Karpas-422 (cell line): Measurements from ENCODE around the gene DGLUCY. TPM values are rescaled to one million over a fixed set of nuclear protein-coding genes. Genes with fewer than 3 reads are reported as not detected.
"Not testable (repeated sequence)": the region's sequence is repeated elsewhere in the genome, so short reads cannot be mapped to it uniquely, and the experiment has no call there.

Experiments used
- DNase-seq: peaks from one replicate; pipeline ENCODE4 v3.0.0-alpha.2; 2015
- H2AFZ ChIP-seq: fragments of 200-600 bp; sonication (generic); 2 replicates; pipeline ENCODE4 v1.6.1; 2014; ENCODE audit warnings: antibody characterized with exemption, low read length, mixed read lengths
- H3K27ac ChIP-seq: fragments of 200-600 bp; sonication (generic); 2 replicates; pipeline ENCODE4 v1.5.1; 2014; ENCODE audit warnings: mild to moderate bottlenecking, low read length, moderate library complexity
- H3K27me3 ChIP-seq: fragments of 200-600 bp; sonication (generic); 2 replicates; pipeline ENCODE4 v1.6.1; 2014; ENCODE audit warnings: low read length, mixed read lengths
- H3K36me3 ChIP-seq: fragments of 200-600 bp; sonication (generic); 2 replicates; pipeline ENCODE4 v1.6.1; 2014; ENCODE audit warnings: low read length, mixed read lengths; ENCODE audit not compliant: insufficient read depth
- H3K4me1 ChIP-seq: fragments of 200-600 bp; sonication (generic); 2 replicates; pipeline ENCODE4 v1.6.1; 2014; ENCODE audit warnings: mild to moderate bottlenecking, low read length, mixed read lengths
- H3K4me2 ChIP-seq: fragments of 200-600 bp; sonication (generic); 2 replicates; pipeline ENCODE4 v1.6.1; 2014; ENCODE audit warnings: low read length, low read depth, mild to moderate bottlenecking; ENCODE audit not compliant: poor library complexity, severe bottlenecking
- H3K4me3 ChIP-seq: fragments of 200-600 bp; sonication (generic); 2 replicates; pipeline ENCODE4 v1.5.1; 2014; ENCODE audit warnings: mild to moderate bottlenecking, antibody characterized with exemption, low read length, mixed read lengths
- H3K79me2 ChIP-seq: fragments of 200-600 bp; sonication (generic); 2 replicates; pipeline ENCODE4 v1.6.1; 2014; ENCODE audit warnings: mild to moderate bottlenecking, low read length, mixed read lengths
- H3K9ac ChIP-seq: fragments of 200-600 bp; sonication (generic); 2 replicates; pipeline ENCODE4 v1.6.0; 2014; ENCODE audit warnings: low read length
- H3K9me2 ChIP-seq: fragments of 200-600 bp; sonication (generic), shearing (Covaris generic); replicated peaks from 2 replicates; pipeline ENCODE4 v1.6.0; 2014; ENCODE audit warnings: mild to moderate bottlenecking, low read length, moderate library complexity; ENCODE audit not compliant: insufficient read depth
- H3K9me3 ChIP-seq: fragments of 300-700, 200-600 bp; sonication (generic); 2 replicates; pipeline ENCODE4 v1.6.1; 2014; ENCODE audit warnings: low read length, mixed read lengths
- H4K20me1 ChIP-seq: fragments of 200-600 bp; sonication (generic); 2 replicates; pipeline ENCODE4 v1.6.1; 2014; ENCODE audit warnings: mild to moderate bottlenecking, antibody characterized with exemption, low read length, low read depth; ENCODE audit not compliant: insufficient read depth
- total RNA-seq: library from RNA; depleted of rRNA; stranded (reverse); fragments of >200 nt; shearing (Covaris generic); gene quantifications from 2 replicates; pipeline ENCODE4 v1.2.3, GENCODE V29; 2014; ENCODE audit warnings: low replicate concordance

The DGLUCY gene
- total RNA-seq, 1 experiment from 2014 or later, result 99.9 TPM

DNA sequence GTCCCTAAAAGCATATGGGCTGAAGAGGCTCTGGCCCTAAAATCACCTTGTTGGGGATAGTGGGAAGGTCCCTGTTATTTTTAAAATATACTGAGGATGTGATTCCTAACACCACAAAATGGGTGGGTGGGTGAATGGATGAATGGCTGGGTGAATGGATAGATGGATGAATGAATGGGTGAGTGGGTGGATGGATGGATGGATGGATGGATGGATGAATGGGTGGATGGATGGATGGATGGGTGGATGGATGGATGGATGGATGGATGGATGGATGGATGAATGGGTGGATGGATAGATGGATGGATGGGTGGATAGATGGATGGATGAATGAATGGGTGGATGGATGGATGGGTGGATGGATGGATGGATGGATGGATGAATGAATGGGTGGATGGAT lies 43.0 kb downstream of the DGLUCY start:
- not testable (repeated sequence) for H3K4me2 ChIP-seq, H3K9me3 ChIP-seq, H3K27ac ChIP-seq, H3K27me3 ChIP-seq, H3K79me2 ChIP-seq, H2AFZ ChIP-seq, H3K9ac ChIP-seq, H3K4me3 ChIP-seq, H4K20me1 ChIP-seq, DNase-seq, H3K9me2 ChIP-seq
- Histone ChIP-seq H3K36me3 (peaks cover 34% of the 10 kb centered on the region), H3K4me1 (peaks cover 15% of the 10 kb centered on the region)

GRCh38 chr14:91158091-91158790 lies 44.4 kb downstream of the DGLUCY start:
- H3K9ac ChIP-seq, result no peak overlapping the region
- no peak for DNase-seq
- no peak overlapping the region for H2AFZ ChIP-seq
- H3K4me3 ChIP-seq, result no peak overlapping the region
- no peaks in the 10 kb centered on the region for H3K9me2 ChIP-seq
- peaks cover 40% of the 10 kb centered on the region for H3K36me3 ChIP-seq
- no peaks in the 10 kb centered on the region for H3K27me3 ChIP-seq
- H3K4me2 ChIP-seq, result no peak overlapping the region
- no peak overlapping the region for H3K27ac ChIP-seq
- H3K9me3 ChIP-seq, result no peaks in the 10 kb centered on the region
- H4K20me1 ChIP-seq, result no peaks in the 10 kb centered on the region
- peaks cover 15% of the 10 kb centered on the region for H3K4me1 ChIP-seq
- H3K79me2 ChIP-seq, result no peaks in the 10 kb centered on the region

DNA sequence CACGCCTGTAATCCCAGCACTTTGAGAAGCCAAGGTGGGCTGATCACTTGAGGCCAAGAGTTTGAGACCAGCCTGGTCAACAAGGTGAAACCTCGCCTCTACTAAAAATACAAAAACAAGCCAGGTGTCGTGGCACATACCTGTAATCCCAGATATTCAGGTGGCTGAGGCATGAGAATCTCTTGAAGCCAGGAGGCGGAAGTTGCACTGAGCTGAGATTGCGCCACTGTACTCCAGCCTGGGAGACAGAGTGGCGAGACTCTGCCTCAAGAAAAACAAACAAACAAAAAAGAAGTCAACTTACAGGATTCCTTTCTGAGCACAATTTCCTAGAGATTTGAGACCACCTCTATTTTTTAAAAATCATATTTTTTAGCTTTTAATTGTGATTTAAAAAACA lies 45.3 kb downstream of the DGLUCY start:
- Histone ChIP-seq H3K4me3 (no peak overlapping the region), H3K79me2 (no peaks in the 10 kb centered on the region), H4K20me1 (no peaks in the 10 kb centered on the region), H3K36me3 (peaks cover 40% of the 10 kb centered on the region), H3K27ac (no peak overlapping the region), H3K9me2 (no peaks in the 10 kb centered on the region), H2AFZ (no peak overlapping the region), H3K9me3 (no peaks in the 10 kb centered on the region), H3K9ac (no peak overlapping the region), H3K4me1 (peaks cover 15% of the 10 kb centered on the region), H3K4me2 (no peak overlapping the region), H3K27me3 (no peaks in the 10 kb centered on the region)
- DNase-seq, result no peak

- DNase-seq, result no peak
- Histone ChIP-seq H4K20me1 (no peaks in the 10 kb centered on the region), H3K27ac (no peak overlapping the region), H3K9ac (no peak overlapping the region), H3K4me3 (no peak overlapping the region), H3K27me3 (no peaks in the 10 kb centered on the region), H3K9me2 (no peaks in the 10 kb centered on the region), H2AFZ (no peak overlapping the region), H3K79me2 (no peaks in the 10 kb centered on the region), H3K4me2 (no peak overlapping the region), H3K36me3 (peaks cover 45% of the 10 kb centered on the region), H3K9me3 (no peaks in the 10 kb centered on the region), H3K4me1 (peaks cover 15% of the 10 kb centered on the region)
Measured at GRCh38 chr14:91159906-91160305, 46.0 kb downstream of the DGLUCY start.

- Histone ChIP-seq H3K9me2 (no peaks in the 10 kb centered on the region), H3K9ac (no peak overlapping the region), H3K4me2 (no peak overlapping the region), H3K36me3 (peaks cover 55% of the 10 kb centered on the region), H2AFZ (no peak overlapping the region), H3K79me2 (no peaks in the 10 kb centered on the region), H3K4me1 (peaks cover 15% of the 10 kb centered on the region), H3K27ac (no peak overlapping the region), H3K27me3 (no peaks in the 10 kb centered on the region), H3K9me3 (no peaks in the 10 kb centered on the region), H3K4me3 (no peak overlapping the region), H4K20me1 (no peaks in the 10 kb centered on the region)
- no peak for DNase-seq
Measured at GRCh38 chr14:91163316-91163715, 49.4 kb downstream of the DGLUCY start.

DNA sequence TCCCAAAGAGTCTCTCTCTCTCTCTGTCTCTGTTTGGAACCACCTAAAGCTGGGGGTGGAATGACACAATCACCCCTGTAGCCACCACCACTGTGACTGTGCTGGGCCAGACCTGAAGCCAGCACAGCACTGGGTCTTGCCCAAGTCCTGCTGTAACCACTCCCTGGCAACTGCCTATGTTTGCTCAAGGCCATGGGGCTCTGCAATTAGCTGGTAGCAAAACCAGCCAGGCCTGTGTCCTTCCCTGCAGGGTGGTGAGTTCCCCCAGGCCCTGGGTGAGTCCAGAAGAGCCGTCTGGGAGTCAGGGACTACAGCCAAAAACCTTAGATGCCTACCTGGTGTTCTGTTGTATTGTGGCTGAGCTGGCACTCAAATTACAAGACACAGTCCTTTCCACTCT lies 50.8 kb downstream of the DGLUCY start:
- H3K27me3 ChIP-seq, result no peaks in the 10 kb centered on the region
- H4K20me1 ChIP-seq, result no peaks in the 10 kb centered on the region
- peaks cover 44% of the 10 kb centered on the region for H3K36me3 ChIP-seq
- no peak overlapping the region for H3K4me2 ChIP-seq
- no peak for DNase-seq
- H3K79me2 ChIP-seq, result no peaks in the 10 kb centered on the region
- H3K9me3 ChIP-seq, result no peaks in the 10 kb centered on the region
- H2AFZ ChIP-seq, result no peak overlapping the region
- H3K27ac ChIP-seq, result no peak overlapping the region
- no peak overlapping the region for H3K9ac ChIP-seq
- H3K9me2 ChIP-seq, result no peaks in the 10 kb centered on the region
- peaks cover 12% of the 10 kb centered on the region for H3K4me1 ChIP-seq
- H3K4me3 ChIP-seq, result no peak overlapping the region

GRCh38 chr14:91167380-91167770 lies 53.5 kb downstream of the DGLUCY start:
- Histone ChIP-seq H4K20me1 (no peaks in the 10 kb centered on the region), H3K9ac (no peak overlapping the region), H3K4me3 (no peak overlapping the region), H3K4me2 (no peak overlapping the region), H3K36me3 (peaks cover 20% of the 10 kb centered on the region; the same call in 1 of the 2 replicates), H3K9me2 (no peaks in the 10 kb centered on the region), H3K27me3 (no peaks in the 10 kb centered on the region), H3K4me1 (no peaks in the 10 kb centered on the region), H3K27ac (no peak overlapping the region), H3K9me3 (no peaks in the 10 kb centered on the region), H2AFZ (no peak overlapping the region), H3K79me2 (no peaks in the 10 kb centered on the region)
- no peak for DNase-seq

- no peaks in the 10 kb centered on the region for H3K9me3 ChIP-seq
- H3K9ac ChIP-seq, result no peak overlapping the region
- H3K4me1 ChIP-seq, result no peaks in the 10 kb centered on the region
- no peak overlapping the region for H3K4me3 ChIP-seq
- H3K27ac ChIP-seq, result no peak overlapping the region
- H3K27me3 ChIP-seq, result no peaks in the 10 kb centered on the region
- H3K36me3 ChIP-seq, result peaks cover 16% of the 10 kb centered on the region; the same call in 1 of the 2 replicates
- H2AFZ ChIP-seq, result no peak overlapping the region
- no peaks in the 10 kb centered on the region for H3K79me2 ChIP-seq
- no peaks in the 10 kb centered on the region for H3K9me2 ChIP-seq
- no peak for DNase-seq
- no peaks in the 10 kb centered on the region for H4K20me1 ChIP-seq
- no peak overlapping the region for H3K4me2 ChIP-seq
Measured at GRCh38 chr14:91169951-91170350, 56.1 kb downstream of the DGLUCY start.
